Activated CD4-positive, alpha-beta T cell treated with anti-CD3 and anti-CD28 coated beads for 36 hours (primary cell): Measurements from ENCODE around the gene CA9. TPM values are rescaled to one million over a fixed set of nuclear protein-coding genes. Genes with fewer than 3 reads are reported as not detected.
A peak's percentile ranks its signal among the peaks of the same experiment; 100 is the strongest.

Experiments
- ATAC-seq: fragments of 200-7000 bp; cut with Tn5 transposase; one replicate; pipeline ENCODE4 v1.10.0; 2021; ENCODE audit warnings: mild to moderate bottlenecking, moderate library complexity
- CTCF ChIA-PET: fragments of 350-600 bp; sonication (Branson Sonifier 250); formaldehyde crosslinking; loops from one replicate; lab custom pipeline; 2021; ENCODE audit warnings: antibody characterized with exemption; lab: Charles Lee
- POLR2A ChIA-PET: fragments of 350-600 bp; sonication (Branson Sonifier 250); formaldehyde crosslinking; loops from one replicate; lab custom pipeline; 2021; ENCODE audit warnings: antibody characterized with exemption, inconsistent platforms; lab: Charles Lee
- DNase-seq: peaks from one replicate; pipeline ENCODE4 v3.0.0-alpha.2; 2020
- H3K27ac Mint-ChIP-seq: one replicate; pipeline ENCODE4 v1.8.0; 2021; ENCODE audit warnings: mixed read lengths
- H3K27me3 Mint-ChIP-seq: one replicate; pipeline ENCODE4 v1.8.0; 2021; ENCODE audit warnings: mixed read lengths
- H3K36me3 Mint-ChIP-seq: one replicate; pipeline ENCODE4 v1.8.0; 2021; ENCODE audit warnings: low read depth, mixed read lengths
- H3K4me1 Mint-ChIP-seq: one replicate; pipeline ENCODE4 v1.8.0; 2021; ENCODE audit warnings: mixed read lengths
- H3K4me3 Mint-ChIP-seq: one replicate; pipeline ENCODE4 v1.8.0; 2021; ENCODE audit warnings: mild to moderate bottlenecking, moderate library complexity, mixed read lengths
- H3K9me3 Mint-ChIP-seq: one replicate; pipeline ENCODE4 v1.8.0; 2021; ENCODE audit warnings: low read depth, mixed read lengths
- intact Hi-C, 2 experiments: fragments of 100-400 bp; cut with DNase I in 1 of 2; cut with micrococcal nuclease in 1 of 2; formaldehyde crosslinking; loops; one replicate each; pipeline versions ENCODE4 v1.14.2 to v1.15.1; 2022 to 2024; cut with DNase I, micrococcal nuclease
- total RNA-seq, 2 experiments: library from RNA; stranded (reverse); gene quantifications; one replicate each; pipeline ENCODE4 v1.2.3, GENCODE V29; 2021

CA9 gene
- total RNA-seq, 2 experiments from 2014 or later, result 2.9 to 3.1 TPM

DNA sequence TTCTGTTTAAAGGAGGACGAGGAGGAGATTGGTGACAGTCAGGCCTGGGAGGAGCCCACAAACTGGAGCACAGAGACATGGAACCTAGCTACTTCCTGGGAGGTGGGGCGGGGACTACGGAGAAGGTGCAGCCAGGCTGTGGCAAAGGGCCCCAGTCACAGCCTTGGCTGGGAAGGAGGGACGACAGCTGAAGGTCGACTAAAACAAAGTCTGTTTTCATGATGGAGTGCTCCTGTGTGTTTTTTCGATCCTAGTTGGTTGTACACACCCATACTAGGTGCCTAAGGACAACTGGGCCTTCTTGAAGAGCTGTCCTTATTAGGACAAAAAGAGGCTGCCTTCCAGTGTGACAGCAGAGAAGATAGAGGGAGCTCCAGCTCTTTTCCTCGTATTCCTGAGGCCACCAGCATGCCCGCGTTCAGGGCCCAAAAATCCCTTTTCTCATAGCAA lies 12.7 kb upstream of the CA9 start:
- intact Hi-C loops, result no loop called here
- DNase-seq, result no peak
- H3K4me3 Mint-ChIP-seq, result no peak overlapping the region
- peaks cover 37% of the 10 kb centered on the region for H3K36me3 Mint-ChIP-seq
- peaks cover 77% of the 10 kb centered on the region for H3K4me1 Mint-ChIP-seq
- no peaks in the 10 kb centered on the region for H3K9me3 Mint-ChIP-seq
- peak overlapping the region; percentile 1 for H3K27ac Mint-ChIP-seq
- POLR2A ChIA-PET, result interaction anchor here (0.8 to 1.0 kb wide), 2 partner anchors 19 to 72 kb away, joined by 3 read pairs; partner anchors contain the start of genes CREB3 and TLN1
- no peak for ATAC-seq
- peaks cover 2% of the 10 kb centered on the region for H3K27me3 Mint-ChIP-seq
- CTCF ChIA-PET, result interaction anchor here (0.6 to 6.7 kb wide), 10 partner anchors 12 to 68 kb away, joined by 3 to 89 read pairs (median 4); partner anchors contain the start of genes CA9 and SIT1

- peaks cover 69% of the 10 kb centered on the region for H3K4me1 Mint-ChIP-seq
- peaks cover 37% of the 10 kb centered on the region for H3K36me3 Mint-ChIP-seq
- intact Hi-C loops, result no loop called here
- H3K27ac Mint-ChIP-seq, result peak overlapping the region; percentile 74
- H3K27me3 Mint-ChIP-seq, result peaks cover 2% of the 10 kb centered on the region
- H3K9me3 Mint-ChIP-seq, result no peaks in the 10 kb centered on the region
- DNase-seq (no peak), ATAC-seq (no peak)
- H3K4me3 Mint-ChIP-seq, result peak overlapping the region; percentile 6
- ChIA-PET POLR2A (interaction anchor here (1.0 kb wide), 1 partner anchor 71 kb away, joined by 3 read pairs; the partner anchor contains the start of genes CREB3 and TLN1), CTCF (interaction anchor here (0.6 to 6.7 kb wide), 10 partner anchors 10 to 67 kb away, joined by 3 to 89 read pairs (median 4); partner anchors contain the start of gene SIT1)
Observed at GRCh38 chr9:35661756-35662350, 11.9 kb upstream of the CA9 start.

GRCh38 chr9:35662437-35662836 lies 11.3 kb upstream of the CA9 start:
- ChIA-PET POLR2A (no interaction called here), CTCF (interaction anchor here (0.6 to 2.6 kb wide), 3 partner anchors 10 to 33 kb away, joined by 3 to 23 read pairs (median 4); no protein-coding TSS in a partner anchor)
- Mint-ChIP-seq H3K36me3 (peaks cover 37% of the 10 kb centered on the region), H3K4me1 (peaks cover 63% of the 10 kb centered on the region), H3K27ac (peak overlapping the region; percentile 74), H3K9me3 (no peaks in the 10 kb centered on the region), H3K27me3 (peaks cover 2% of the 10 kb centered on the region), H3K4me3 (peak overlapping the region; percentile 9)
- intact Hi-C loops, result no loop called here
- ATAC-seq, result no peak
- no peak for DNase-seq

DNA sequence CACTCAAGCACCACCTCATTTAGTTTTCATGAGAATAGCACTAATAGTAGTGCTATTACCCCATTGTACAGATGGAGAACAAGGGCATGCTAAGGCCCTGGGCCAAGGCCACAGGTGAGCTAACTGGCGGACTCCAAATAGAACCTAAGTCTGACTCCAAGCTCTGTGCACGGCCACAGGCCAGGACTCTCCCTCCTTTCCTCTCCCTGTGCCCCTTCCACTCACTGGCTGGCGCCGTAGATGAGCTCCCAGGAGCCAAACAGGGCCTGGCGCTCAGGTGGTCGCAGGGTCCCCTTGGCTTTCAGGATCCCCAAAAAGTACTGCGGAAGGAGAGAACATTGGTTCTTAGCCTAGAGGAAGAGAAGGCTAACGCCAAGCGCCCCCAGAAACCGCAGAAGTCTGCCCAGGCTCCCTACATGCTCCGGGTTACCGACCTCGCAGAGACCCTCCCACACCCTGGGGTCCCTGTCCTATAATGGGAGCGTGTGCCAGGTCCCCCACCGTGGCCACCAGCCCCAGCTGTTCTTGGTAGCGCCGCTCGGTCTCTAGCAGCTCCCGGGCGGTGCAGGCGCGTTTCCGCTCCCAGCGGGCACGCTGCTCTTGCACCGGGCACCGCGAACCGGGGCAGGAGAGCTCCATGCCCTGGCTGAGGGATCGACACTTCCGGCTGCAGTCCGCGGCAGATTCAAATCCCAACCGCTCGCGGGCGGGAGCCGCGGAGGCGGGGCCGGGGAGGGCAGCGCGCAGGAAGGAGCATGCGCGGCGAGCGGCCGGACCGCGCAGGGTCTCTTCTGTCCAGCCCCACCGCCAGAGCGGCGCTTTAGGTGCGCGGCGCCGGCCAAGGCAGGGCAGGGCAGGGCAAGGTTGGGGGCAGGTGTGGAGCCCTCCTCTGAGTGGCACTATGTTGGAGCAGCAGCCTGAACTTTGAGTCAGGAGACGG lies 8.9 kb upstream of the CA9 start, which contains the start of gene ARHGEF39:
ARHGEF39 (minus strand) TSS at position 665 of the 940 bp plus-strand sequence; CDS start at position 639, 26 bp downstream.
- Mint-ChIP-seq H3K4me3 (peak within 1 kb of the TSS; percentile 75), H3K36me3 (peaks cover 27% of the 10 kb centered on the region), H3K9me3 (no peaks in the 10 kb centered on the region), H3K27ac (peak within 1 kb of the TSS; percentile 59), H3K27me3 (no peaks in the 10 kb centered on the region), H3K4me1 (peaks cover 47% of the 10 kb centered on the region)
- ATAC-seq, result peak; percentile 92
- intact Hi-C loops, result loop anchor here in 1 of 2 experiments (1.0 kb wide), 2 partner anchors 24 to 164 kb away; partner anchors contain the start of gene TMEM8B
- peak; percentile 86 for DNase-seq
- POLR2A ChIA-PET, result interaction anchor here (0.6 to 1.7 kb wide), 4 partner anchors 15 to 62 kb away, joined by 3 to 9 read pairs (median 5); partner anchors contain the start of gene SIT1
- CTCF ChIA-PET, result interaction anchor here (0.6 to 2.6 kb wide), 21 partner anchors 10 to 445 kb away, joined by 3 to 20 read pairs (median 4); no protein-coding TSS in a partner anchor

DNA sequence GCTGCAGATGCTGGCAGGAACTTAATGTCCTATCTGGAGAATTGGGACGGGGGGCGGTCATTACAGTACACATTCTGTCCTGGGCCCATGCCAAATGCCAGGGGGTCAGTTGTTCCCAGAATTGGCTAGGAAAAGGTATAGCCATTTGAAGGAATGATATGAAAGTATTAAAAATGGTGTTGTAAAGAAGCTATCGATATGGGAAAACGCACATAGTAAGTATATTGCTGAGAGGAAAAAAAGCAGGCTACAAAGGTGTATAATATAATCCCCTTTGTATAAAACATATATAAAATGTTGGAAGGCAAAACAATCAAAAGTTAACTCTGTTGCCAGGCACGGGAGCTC lies 8.3 kb upstream of the CA9 start:
- intact Hi-C loops, result loop anchor here in 1 of 2 experiments (1.0 kb wide), 2 partner anchors 23 to 164 kb away; partner anchors contain the start of gene TMEM8B
- H3K4me3 Mint-ChIP-seq, result peak overlapping the region; percentile 75
- H3K27ac Mint-ChIP-seq, result peak overlapping the region; percentile 57
- no peaks in the 10 kb centered on the region for H3K9me3 Mint-ChIP-seq
- DNase-seq (no peak), ATAC-seq (no peak)
- POLR2A ChIA-PET, result interaction anchor here (1.7 kb wide), 2 partner anchors 15 to 23 kb away, joined by 3 to 7 read pairs; partner anchors contain the start of gene SIT1
- no peaks in the 10 kb centered on the region for H3K27me3 Mint-ChIP-seq
- peaks cover 23% of the 10 kb centered on the region for H3K36me3 Mint-ChIP-seq
- CTCF ChIA-PET, result interaction anchor here (0.6 to 2.6 kb wide), 13 partner anchors 8 to 71 kb away, joined by 3 to 20 read pairs (median 4); partner anchors contain the start of genes CCDC107 and RMRP
- peaks cover 41% of the 10 kb centered on the region for H3K4me1 Mint-ChIP-seq

DNA sequence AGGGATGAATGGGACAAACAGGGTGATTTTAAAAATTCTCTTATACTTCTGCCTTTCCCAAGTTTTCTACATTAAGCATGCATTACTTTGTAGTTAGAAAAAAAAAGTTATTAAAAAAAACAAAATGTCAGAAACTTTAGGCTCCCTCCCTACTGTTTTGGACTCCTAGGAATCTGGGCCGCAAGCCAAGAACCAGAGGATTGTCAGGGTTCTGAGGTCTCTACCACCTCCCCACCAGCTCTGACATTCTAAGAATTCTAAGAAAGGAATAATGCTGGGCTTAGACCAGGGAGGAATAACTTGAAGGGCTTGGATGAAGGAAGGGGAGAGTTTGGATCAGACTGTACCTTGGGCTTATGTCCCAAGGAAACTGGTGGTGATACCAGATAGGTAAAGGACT lies 7.7 kb upstream of the CA9 start:
- CTCF ChIA-PET, result interaction anchor here (0.7 to 2.6 kb wide), 13 partner anchors 8 to 173 kb away, joined by 3 to 20 read pairs (median 4); partner anchors contain the start of genes CCDC107 and RMRP
- no peak for ATAC-seq
- Mint-ChIP-seq H3K9me3 (no peaks in the 10 kb centered on the region), H3K27ac (no peak overlapping the region), H3K4me1 (peaks cover 35% of the 10 kb centered on the region), H3K27me3 (no peaks in the 10 kb centered on the region), H3K36me3 (peaks cover 17% of the 10 kb centered on the region), H3K4me3 (peak overlapping the region; percentile 75)
- POLR2A ChIA-PET, result no interaction called here
- intact Hi-C loops, result no loop called here
- DNase-seq, result no peak

DNA sequence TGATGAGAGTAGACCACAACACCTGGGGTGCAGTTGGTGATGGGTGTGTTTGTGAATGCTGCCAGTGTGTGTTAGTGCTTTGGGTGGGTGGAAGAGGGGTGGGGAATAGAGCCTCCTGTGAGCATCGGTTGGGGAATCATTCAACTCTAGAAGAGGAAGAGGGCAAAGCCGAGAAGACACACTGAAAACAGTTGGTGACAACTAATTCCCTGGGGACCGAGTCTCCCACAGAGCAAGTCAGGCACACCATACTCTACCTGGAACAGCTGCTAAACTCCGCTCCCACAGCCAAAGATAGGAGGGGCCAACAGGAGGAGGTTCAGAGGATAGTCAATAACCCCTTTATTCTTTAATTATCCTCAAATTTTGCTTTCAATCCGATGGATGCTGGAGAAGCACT lies 7.2 kb upstream of the CA9 start:
- intact Hi-C loops, result no loop called here
- Mint-ChIP-seq H3K4me3 (no peak overlapping the region), H3K4me1 (peaks cover 31% of the 10 kb centered on the region), H3K9me3 (no peaks in the 10 kb centered on the region), H3K27me3 (no peaks in the 10 kb centered on the region), H3K27ac (no peak overlapping the region), H3K36me3 (peaks cover 14% of the 10 kb centered on the region)
- no peak for ATAC-seq
- ChIA-PET POLR2A (no interaction called here), CTCF (interaction anchor here (0.7 to 2.3 kb wide), 5 partner anchors 9 to 68 kb away, joined by 3 to 11 read pairs (median 4); partner anchors contain the start of genes CCDC107 and RMRP)
- no peak for DNase-seq

- H3K4me1 Mint-ChIP-seq, result peaks cover 17% of the 10 kb centered on the region
- H3K4me3 Mint-ChIP-seq, result no peak overlapping the region
- DNase-seq, result no peak
- no peak for ATAC-seq
- no peaks in the 10 kb centered on the region for H3K27me3 Mint-ChIP-seq
- peaks cover 3% of the 10 kb centered on the region for H3K36me3 Mint-ChIP-seq
- POLR2A ChIA-PET, result no interaction called here
- H3K27ac Mint-ChIP-seq, result no peak overlapping the region
- CTCF ChIA-PET, result no interaction called here
- intact Hi-C loops, result no loop called here
- H3K9me3 Mint-ChIP-seq, result no peaks in the 10 kb centered on the region
Observed at GRCh38 chr9:35667939-35668338, 5.8 kb upstream of the CA9 start.

DNA sequence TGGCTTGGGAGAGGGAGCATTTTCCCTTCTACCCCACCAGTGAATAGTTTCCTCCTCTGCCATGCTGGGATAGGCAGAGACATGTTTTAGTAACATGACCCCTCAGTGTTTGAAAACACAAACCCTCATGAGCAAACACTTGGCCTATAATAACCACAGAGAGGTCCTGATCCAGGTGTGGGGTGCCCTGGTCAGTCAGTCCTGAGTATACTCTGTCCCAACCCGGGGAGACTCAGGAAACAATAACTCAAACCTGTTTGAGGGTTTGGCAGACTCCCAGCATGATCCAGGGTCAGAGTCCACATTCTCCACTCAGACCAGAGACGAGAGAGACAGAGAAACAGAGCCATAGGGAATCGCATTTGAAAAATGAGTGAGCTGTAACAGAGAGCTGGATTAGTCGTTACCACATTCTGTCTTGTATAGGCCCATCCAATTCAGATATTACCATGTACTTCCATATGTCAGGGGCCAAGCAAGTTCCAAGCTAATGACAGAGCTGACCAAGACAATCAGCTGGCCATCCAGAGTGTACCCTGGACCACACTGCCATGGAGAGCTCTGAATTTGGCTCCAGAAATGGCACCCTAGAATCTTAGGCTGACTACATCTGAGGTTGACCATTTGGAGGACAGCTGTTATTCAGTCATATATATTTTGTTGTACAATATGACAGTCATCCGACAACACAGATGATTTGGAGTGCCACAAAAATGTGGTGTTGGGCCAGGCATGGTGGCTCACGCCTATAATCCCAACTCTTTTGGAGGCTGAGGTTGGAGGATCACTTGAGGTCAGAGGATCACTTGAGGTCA lies 4.2 kb upstream of the CA9 start:
- H3K4me1 Mint-ChIP-seq, result peaks cover 6% of the 10 kb centered on the region
- peaks cover 3% of the 10 kb centered on the region for H3K27me3 Mint-ChIP-seq
- CTCF ChIA-PET, result interaction anchor here (0.8 to 1.5 kb wide), 7 partner anchors 19 to 62 kb away, joined by 3 to 4 read pairs (median 3); partner anchors contain the start of gene TLN1
- H3K36me3 Mint-ChIP-seq, result no peaks in the 10 kb centered on the region
- no peak for DNase-seq
- intact Hi-C loops, result no loop called here
- H3K9me3 Mint-ChIP-seq, result no peaks in the 10 kb centered on the region
- H3K4me3 Mint-ChIP-seq, result no peak overlapping the region
- ATAC-seq, result no peak
- H3K27ac Mint-ChIP-seq, result no peak overlapping the region
- POLR2A ChIA-PET, result no interaction called here

DNA sequence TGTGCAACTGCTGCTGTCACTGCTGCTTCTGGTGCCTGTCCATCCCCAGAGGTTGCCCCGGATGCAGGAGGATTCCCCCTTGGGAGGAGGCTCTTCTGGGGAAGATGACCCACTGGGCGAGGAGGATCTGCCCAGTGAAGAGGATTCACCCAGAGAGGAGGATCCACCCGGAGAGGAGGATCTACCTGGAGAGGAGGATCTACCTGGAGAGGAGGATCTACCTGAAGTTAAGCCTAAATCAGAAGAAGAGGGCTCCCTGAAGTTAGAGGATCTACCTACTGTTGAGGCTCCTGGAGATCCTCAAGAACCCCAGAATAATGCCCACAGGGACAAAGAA lies 265 bp downstream of the CA9 start:
- ATAC-seq (no peak), DNase-seq (no peak)
- peaks cover 10% of the 10 kb centered on the region for H3K4me1 Mint-ChIP-seq
- intact Hi-C loops, result no loop called here
- no peaks in the 10 kb centered on the region for H3K9me3 Mint-ChIP-seq
- CTCF ChIA-PET, result interaction anchor here (0.6 to 4.9 kb wide), 5 partner anchors 9 to 22 kb away, joined by 3 to 24 read pairs (median 4); partner anchors contain the start of genes ARHGEF39 and CCDC107
- no peaks in the 10 kb centered on the region for H3K36me3 Mint-ChIP-seq
- no peak overlapping the region for H3K4me3 Mint-ChIP-seq
- no peak overlapping the region for H3K27ac Mint-ChIP-seq
- POLR2A ChIA-PET, result no interaction called here
- H3K27me3 Mint-ChIP-seq, result peaks cover 9% of the 10 kb centered on the region
